GM18511 (cell line): ENCODE measurements around the gene PPT1.
"Not testable (repeated sequence)": the region's sequence is repeated elsewhere in the genome, so short reads cannot be mapped to it uniquely, and the experiment has no call there.

Experiments
- ATAC-seq: cut with Tn5 transposase; IDR thresholded peaks from one replicate; pipeline ENCODE4 v1.9.1; 2021; ENCODE audit warnings: mild to moderate bottlenecking, moderate library complexity; ENCODE audit not compliant: unreplicated experiment

The PPT1 gene

DNA sequence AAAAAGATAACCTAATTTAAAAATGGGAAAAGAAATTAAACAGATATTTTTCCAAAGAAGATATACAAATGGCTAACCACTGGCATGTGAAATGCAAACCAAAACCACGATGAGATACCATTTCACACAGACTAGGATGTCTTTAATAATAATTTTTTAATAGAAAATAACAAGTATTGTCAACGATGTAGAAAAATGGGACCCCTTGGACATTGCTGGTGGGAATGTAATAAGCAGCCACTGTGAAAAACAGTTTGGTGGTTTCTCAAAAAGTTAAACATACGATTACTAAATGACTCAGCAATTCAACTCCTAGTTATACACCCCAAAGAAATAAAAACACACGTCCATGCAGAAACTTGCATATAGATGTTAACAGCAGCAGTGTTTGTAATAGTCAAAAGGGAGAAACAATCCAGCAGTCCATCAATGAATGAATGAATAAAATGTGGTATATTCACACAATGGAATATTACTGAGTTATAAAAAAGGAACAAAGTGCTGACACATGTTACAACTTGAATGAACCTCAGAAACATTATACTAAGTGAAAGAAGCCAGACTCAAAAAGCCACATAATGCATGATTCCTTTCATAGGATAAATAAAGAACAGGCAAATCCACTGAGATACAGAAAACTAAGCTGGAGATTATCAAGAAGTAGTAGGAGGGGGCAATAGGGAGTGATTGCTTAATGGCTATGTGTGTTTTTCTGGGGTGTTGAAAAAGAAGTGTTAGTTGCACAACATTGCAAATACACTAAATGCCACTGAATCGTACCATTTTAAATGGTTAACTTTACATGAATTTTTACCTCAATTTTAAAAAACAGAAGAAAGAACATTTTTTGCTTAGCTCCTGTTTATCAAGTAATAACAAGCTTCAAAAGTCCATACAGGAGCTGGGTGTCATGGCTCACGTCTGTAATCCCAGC, 4.1 kb downstream of the PPT1 start:
- no peak for ATAC-seq

DNA sequence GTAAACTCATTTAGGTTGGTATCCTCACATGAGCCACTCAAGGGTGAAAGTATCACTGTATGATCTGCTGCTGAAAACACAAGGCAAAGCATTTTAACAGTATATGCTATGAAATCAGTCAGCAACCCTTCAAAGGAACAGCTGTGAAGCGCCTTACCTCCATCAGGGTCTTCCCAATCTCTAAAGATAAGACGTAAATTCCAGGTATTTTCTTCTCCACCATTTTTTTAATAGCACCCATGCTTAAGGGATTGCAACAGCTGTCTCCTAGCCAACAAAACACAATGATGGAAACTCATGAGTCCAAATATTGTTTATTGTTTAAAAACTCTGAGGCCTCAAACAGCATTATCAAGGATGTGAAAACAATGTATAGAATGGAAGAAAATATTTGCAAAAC, 4.8 kb downstream of the PPT1 start:
- no peak for ATAC-seq

DNA sequence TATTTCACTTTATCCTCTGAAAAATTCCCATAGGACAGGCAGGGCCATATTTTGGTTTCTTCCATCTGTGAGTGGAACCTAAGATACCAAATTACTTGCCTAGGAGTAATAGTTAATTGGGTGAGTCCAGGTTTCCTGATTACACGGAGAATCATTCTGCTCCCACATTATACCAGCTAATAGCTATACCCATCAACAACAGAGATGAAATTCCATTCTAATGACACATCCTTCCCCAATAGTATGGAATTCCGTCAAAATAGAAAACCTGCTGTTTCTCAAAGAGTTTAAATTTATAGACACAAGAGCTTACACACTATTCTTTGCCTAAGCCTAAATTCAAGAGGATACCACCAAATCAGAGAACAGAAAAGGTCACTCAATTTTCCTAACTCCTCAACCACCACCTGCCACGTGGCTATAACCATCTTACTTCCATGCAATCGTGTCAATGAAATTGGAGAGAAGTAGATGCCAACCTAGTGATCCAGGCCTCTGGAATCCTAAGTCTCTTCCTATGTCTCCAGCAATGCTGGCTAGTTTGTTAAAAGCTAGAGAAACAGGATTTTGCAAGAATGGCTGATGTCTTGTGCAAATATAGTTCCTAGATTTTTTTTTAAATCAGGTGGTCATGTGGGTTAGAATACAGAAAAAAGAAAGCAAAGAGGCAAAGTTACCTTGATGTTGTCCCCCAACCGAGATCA, 6.2 kb downstream of the PPT1 start:
- no peak for ATAC-seq

DNA sequence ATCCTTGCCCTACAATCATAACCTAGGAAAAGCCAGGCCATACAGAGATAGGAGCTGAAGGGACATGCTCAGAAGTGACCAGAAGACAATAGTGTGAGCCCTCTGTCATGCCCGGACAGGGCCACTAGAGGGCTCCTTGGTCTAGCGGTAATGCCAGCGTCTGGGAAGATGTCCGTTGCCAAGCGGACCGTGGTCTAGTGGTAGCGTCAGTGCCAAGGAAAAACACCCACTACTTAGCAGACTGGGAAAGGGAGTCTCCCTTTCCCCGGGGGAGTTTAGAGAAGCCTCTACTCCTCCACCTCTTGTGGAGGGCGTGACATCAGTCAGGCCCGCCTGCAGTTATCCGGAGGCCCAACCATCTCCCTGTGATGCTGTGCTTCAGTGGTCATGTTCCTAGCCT, 12.3 kb downstream of the PPT1 start:
- ATAC-seq, result not testable (repeated sequence)

DNA sequence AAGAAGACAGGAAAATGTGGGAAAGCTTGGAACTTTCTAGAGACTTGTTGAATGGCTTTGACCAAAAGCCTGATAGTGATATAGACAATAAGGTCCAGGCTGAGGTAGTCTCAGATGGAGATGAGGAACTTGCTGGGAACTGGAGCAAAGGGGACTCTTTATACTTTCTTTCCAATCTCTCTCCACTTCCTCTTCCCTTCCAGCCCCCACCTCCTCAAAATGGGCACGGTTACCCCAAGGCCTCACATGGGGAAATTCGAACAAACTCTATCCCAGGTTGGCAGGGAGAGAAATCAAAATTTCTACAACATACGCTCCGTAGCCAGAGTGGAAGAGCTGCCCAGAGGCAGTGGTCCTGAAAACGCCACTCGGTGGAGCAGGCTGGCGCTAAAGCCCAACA, 15.2 kb downstream of the PPT1 start:
- ATAC-seq, result no peak

DNA sequence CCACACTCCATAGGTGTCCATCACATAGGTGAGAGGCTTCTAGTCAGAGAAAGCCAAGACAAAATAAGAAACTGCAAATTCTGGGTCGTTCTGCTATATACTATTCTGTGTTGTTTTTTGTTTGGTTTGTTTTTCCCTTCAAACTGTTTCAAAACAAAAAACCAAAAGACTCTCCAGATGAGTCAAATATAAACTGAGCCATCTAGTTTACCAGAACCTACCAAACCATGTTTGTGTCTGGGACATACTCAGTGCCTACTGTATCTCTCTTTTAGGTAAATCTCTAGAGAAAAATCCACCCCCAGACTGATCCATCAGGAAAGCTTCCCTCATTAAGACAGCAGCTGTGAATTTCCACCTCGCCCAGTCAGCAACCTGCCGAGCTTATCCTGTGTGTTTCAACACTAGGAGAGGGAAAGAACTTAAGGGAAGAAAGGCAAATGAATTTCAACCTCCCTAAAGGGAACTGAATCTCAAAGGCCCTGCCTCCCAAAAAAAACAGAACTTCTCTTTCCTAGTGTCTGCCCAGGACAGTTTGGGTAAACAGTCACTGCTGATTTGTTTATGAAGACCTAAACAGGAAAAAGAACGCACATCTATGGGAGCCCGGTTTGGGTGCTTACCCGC, 17.2 kb downstream of the PPT1 start:
- ATAC-seq, result no peak

DNA sequence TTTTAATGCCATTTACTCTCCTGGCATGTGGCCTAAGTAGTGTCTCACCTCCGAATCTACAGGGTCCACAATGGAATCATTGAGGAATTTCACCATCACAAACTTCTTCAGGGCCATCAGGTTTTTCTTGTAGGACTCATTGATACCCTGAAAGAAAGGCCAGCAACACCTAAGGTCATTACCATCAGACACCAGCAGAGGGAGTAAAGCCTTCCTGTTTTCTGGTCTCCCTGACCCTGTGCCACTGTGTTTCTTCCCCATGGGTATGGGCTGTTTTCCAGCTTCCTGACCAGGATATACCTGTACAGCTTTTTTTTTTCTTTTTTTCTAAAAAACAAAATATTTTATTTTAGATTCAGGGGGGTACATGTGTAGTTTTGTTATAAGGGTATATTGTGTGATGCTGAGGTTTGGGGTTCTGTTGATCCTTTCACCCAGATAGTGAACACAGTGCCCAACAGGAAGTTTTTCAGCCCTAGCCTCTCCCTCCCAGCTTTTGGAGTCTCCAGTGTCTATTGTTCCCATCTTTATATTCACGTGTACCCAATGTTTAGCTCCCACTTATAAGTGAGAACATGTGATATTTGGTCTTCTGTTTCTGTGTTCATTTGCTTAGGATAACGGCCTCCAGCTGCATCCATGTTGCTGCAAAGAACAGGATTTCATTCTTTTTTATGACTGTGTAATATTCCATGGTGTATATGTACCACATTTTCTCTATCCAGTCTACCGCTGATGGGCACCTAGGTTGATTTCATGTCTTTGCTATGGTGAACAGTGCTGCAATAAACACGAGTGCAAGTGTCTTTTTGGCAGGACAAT, 18.3 kb downstream of the PPT1 start:
- no peak for ATAC-seq

DNA sequence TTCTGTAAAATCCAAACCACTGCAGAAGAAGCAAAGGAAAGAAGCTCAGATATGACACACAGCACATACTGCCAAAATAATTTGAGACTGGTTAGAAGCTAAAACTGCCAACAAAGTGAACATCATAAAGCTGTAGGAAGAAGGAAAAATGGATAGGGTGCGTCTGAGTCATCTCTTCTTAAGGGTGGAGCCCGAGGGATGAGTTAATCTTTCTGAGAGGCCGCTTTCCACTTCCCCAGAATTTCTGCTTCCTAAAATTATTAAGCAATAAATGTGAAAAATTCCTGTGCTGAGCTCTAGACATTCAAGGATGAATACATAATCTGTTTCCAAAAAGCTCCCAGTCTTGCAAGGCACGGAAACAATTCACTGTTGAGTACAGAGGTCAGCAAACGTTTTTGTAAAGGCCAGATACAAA, 20.1 kb downstream of the PPT1 start:
- no peak for ATAC-seq

DNA sequence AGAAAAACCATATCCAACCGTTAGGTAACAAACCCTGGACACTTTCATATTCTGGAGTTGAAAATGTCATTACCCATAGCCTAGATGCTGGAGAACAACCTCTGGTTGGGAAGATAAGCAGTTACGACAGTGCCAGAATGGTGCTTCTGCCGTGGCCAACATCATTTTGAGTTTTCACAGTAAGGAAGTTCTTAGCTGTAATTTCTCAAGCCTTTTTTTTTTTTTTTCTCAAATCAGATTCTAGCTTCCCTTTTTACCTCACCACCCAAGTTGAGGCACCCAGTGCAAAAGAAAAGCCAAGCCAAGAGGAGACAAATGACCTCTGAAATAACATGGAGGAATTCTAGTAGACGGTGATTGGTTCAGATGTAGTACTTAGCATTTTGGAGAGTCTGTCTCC, 21.8 kb downstream of the PPT1 start:
- ATAC-seq, result no peak

DNA sequence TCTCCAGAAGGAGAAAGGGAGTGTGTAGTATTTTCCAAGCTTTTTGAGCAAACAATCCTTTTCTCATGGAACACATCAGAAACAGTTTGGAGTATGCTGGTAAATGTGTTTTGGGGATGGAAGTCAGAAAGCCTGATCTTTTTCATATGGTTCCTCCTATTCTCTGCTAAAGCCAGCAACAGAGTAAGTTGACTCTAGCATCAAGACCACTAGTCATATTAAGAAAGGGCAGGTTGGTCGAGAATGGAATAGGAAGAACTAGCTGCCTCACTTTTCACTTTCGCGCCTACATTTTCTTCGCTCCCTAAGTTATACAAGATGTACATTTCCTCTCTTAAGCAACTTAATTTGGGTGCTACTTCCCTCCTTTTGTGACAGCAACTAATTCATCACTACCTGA, 24.0 kb downstream of the PPT1 start:
- ATAC-seq, result no peak

DNA sequence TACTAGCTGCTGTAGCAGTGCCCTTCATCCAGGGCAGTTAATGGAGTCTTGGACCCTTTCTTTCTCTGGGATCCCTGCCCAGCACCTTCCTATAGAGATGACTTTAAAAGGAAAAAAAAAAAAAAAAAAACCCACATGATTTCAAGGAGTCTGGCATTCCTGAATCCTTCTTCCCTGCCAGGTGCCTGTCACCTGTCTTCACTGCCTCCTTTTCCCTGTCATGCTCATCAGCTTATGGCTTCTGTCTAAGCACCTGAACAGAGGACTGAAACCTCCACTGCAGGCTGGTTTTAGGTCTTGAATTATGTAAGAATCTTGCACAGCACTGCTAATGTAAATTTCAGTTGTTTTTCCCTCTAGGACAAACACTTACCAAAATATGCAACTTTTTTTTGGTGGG, 24.9 kb downstream of the PPT1 start:
- no peak for ATAC-seq

DNA sequence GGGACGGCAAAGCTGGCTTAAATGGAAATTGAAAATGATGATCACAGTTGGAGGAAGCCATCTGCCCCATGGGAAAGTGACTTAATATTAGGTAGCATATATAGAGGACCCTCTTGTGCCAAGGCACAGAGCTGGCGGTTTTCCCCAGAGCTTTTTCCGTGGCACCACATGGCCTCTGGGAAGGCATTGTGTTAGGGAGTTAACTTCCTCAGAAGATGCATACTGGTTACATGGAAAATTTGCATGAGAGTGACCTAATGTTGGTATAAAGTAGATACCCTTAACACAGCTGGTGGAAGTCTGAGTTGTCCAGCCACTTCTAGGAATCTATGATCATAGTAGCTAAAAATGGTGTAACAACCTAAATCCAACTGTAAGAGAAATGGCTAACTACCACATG, 29.2 kb downstream of the PPT1 start:
- ATAC-seq, result no peak

DNA sequence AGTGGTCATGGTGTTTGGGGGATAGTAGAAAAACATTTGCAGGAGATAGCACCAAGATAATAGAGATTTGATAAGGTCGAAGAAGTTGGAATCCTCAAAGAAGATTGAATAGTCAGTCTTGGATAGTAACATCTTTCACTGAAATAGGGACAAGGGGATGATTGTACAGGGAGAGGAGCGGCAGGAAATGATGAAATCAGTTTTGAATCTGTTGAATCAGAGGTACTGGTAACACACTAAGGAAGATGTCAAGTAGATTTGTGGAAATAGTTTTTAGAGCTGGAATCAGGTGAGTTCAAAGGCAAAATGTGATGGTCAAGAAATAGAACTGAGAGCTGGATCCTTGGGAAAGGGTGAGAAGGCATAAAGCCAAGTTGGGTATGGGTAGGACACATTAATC, 30.0 kb downstream of the PPT1 start:
- ATAC-seq, result no peak

DNA sequence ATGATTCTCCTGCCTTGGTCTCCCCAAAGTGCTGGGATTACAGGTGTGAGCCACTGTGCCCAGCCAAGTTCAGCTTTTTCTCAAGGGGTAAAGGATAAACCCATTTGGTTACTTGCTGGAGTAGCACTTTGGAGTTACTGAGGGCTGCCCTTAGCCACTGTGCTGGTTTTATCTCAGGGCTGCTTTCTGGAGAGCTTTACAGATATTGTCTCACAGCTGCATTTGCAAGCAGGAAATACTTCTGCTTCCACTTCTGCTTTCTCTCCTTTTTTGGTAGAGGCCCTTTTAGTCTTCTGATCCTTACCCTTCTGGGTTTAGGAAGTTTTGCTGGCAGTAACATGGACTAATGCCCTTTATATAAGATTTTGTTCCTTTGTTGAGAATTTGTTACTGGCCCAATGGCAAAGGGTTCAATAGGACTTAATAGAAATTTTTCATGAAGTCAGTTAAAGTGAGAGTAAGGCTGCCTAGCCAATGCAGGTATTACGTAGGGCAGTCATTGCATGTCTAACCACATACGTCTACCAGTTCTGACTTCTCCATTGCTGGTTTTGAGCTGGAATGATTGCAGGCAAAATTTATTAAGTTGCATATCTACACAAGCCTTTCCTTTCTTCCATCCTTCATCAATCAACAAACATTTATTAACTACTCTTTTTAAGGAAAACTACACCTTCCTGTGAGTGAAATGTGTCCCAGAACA, 32.1 kb downstream of the PPT1 start:
- peak; percentile 80 for ATAC-seq

DNA sequence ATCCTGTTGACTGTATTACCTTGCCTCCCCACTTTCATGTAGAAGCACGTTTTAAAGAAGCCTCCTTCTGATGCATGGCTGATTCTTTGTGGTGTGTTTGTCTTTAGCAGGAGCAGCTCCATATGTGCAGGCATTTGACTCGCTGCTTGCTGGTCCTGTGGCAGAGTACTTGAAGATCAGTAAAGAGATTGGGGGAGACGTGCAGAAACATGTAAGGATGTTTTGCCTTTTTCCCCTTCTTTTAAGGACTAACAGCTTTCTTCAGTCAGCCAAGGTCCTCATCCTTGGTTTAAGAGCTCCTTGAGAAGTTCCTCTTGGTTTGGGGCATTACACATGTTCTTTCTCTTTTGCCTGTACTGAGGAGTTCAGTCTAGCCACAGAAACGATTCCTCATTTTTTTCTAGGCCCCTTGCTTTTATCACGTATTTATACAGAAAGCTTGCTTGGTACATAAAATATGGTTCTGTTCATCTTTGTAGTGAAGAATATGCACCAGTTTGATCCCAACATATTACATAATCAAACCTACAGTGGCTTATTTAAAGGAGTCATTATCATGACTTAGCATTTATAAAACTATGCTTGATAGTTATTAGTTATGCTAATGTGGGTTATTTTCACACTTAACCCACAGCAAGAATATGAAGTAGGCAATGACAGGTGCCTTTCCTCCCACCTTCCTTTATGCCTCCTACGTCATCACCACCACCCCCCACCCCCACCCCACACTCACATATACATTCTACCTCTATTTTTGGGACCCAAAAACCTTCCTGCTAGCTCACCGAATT, 36.9 kb downstream of the PPT1 start:
- ATAC-seq, result no peak

DNA sequence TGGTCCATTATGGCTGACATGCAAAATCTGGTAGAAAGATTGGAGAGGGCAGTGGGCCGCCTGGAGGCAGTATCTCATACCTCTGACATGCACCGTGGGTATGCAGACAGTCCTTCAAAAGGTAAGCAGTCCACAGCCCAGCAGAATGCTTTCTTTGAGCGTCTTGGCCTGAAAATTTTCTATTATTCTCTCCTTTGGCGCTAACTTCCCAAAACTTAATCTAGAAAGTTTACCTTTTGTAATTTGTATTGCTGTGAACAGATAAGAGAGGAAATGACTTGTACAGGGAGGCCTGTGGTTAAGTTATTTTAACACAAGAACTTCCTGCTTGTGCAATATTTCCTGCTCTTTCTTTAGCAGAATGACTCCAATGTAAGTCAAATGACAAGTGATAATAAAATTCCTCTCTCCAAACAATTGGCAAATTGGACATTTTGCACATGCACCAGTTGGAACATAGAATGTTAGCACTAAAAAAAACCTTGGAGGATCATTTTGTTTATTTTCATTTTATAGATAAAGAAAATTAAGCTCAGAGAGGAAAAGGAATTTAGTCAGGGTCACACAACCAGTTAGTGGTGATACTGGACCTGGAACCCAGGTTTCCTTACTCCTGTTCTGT, 37.6 kb downstream of the PPT1 start:
- no peak for ATAC-seq

DNA sequence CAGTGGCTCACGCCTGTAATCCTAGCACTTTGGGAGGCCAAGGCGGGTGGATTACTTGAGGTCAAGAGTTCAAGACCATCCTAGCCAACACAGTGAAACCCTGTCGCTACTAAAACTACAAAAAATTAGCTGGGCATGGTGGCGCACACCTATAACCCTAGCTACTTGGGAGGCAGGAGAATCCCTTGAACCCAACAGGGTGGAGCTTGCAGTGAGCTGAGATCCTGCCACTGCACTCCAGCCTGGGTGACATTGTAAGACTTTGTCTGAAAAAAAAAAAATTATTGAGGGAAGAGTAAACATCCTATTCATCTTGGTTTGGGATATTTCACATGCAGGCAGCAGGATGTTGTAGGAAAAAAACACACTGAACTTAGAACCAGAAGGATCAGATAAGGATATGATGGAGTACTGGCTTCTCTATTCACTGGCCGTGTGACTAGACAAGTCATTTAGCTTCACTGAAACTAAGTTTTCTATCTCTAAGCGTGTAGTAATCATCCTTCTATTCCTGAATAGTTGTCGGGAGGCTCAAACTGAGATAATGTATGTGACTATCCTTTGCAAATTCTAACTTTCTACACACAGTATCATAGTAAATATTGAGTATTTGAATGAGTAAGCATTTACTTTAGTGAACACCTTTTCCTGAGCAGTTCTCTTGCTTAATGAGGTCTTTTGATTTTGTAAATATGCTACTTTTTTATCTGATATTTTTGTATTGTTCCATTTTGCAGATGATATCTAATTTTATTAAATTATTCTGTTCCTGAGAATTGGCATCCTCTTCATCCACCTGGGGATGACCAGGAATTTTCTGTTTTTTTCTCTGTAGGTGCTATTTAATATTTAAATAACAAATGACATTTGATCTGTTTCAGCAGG, 38.4 kb downstream of the PPT1 start:
- no peak for ATAC-seq

DNA sequence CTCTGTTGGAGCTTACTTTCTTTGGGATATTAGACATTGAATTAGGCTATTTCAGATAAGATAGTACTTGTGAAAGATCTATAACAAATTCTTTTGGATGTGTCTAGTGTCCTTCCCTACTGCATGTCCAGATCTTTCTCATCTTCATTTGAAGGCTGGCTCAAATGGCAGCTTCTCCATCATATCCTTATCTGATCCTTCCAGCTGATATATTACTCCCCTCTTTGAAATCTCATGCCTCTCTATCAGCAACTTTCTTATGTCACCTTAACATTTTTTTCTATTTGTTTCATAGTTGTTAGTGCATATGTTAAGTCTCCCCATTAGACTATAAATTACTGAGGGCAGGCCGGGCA, 39.0 kb downstream of the PPT1 start:
- no peak for ATAC-seq
